ENCODE measurements around the gene SNED1.

The SNED1 gene

GRCh38 chr2:240987588-240987987, 10.8 kb upstream of the SNED1 start:
- peak in 5 of 42 donors; percentile 0 to 14 (median 6) for DNase-seq
- intact Hi-C loops (cut with DNase I): no loop called here

- DNase-seq: peak in 4 of 42 donors; percentile 1 to 9 (median 3)
- intact Hi-C loops (cut with DNase I): no loop called here
These were observed 10.3 kb upstream of the SNED1 start for GRCh38 chr2:240988146-240988545.

DNA sequence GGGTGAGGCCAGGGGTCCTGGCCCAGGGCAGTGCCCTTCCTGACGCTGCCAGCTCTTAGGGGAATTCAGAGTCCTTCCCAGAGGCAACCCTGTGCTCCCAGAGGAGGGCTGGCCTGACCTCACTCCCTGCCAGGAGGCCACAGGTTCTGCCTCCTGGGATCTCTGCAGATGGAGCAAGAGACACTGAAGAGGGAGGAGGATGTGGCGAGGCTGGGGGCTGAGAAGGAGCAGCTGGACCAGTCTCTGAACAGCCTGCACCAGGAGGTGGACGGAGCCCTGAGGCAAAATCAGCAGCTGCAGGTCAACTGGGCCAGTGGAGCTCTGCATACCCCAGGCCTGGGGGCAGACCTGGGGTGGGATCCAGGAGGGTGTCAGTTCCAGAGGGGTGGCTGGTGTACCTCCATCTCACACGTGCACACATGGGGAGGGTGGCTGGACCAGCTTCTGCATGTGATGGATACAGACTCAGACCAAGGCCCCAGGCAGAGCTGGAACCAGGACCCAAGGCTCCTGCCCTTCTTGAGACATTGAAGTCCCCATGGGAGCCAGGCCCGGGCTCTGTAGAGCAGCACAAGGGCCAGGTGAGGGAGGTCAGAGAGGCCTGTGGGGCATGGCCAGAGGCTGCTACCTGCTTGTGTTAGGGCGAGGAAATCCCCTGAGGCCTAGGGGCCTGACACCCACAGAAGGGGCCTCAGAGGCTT, 9.7 kb upstream of the SNED1 start:
- intact Hi-C loops (cut with DNase I): no loop called here
- peak in 7 of 42 donors; percentile 1 to 22 (median 4) for DNase-seq

DNA sequence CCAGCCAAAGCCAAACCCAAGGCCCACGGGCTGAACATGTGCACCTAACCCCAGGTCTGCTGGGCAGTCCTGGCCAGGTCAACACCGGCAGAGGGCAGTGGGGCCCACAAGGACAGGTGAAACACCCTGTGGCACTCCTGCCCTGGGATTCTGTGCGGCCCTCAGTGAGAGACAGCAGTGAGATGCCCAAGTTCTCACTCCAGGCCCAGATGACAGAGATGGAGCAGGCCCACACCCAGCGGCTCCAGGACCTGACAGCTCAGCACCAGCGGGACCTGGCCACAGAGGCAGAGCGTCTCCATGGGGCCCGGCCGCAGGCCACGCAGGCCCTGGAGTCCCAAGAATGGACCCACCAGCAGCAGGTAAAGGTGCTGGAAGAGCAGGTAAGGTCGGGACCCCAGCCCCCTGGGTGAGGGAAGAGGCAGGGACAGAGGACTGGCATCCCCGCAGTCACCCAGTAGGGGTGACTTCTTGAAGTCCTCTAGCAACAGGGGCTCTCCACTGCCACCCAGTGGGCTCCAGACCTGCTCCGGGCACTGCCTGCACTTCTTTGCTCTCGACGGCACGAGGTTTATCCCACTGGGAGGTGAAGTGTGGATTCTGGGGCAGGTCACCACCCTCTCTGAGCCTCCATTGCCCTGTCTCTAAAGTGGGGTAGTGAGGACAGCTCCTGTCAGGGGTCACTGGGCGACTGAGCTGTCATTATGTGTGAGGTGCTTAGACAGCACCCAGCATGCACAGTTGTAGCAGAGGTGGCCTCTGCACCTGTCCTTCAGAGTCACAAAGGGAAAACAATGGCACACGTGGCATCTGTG, 8.8 kb upstream of the SNED1 start:
- DNase-seq: peak in 9 of 42 donors; percentile 6 to 41 (median 14)
- intact Hi-C loops (cut with DNase I): no loop called here

DNA sequence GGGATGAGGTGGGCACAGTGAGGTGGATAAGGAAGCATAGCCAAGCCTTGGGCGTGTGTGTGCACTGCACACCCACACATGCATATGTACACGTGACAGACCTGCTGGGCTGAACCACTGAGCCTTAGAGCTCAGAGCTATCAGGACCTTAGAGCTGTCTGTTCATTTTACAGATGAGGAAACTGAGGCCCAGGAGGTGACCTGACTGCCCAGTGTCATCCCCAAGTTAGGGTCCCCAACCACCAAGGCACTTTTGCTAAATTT, 8.2 kb upstream of the SNED1 start:
- peak in 4 of 42 donors; percentile 4 to 11 (median 5) for DNase-seq
- intact Hi-C loops (cut with DNase I): no loop called here

GRCh38 chr2:240990726-240991377, 7.6 kb upstream of the SNED1 start:
- peak in 12 of 42 donors; percentile 1 to 36 (median 10) for DNase-seq
- intact Hi-C loops (cut with DNase I): no loop called here

GRCh38 chr2:240991378-240992263, 6.8 kb upstream of the SNED1 start:
- peak in 25 of 42 donors; percentile 7 to 75 (median 36) for DNase-seq
- intact Hi-C loops (cut with DNase I): no loop called here

GRCh38 chr2:240992572-240993291, 5.7 kb upstream of the SNED1 start:
- intact Hi-C loops (cut with DNase I): no loop called here

DNA sequence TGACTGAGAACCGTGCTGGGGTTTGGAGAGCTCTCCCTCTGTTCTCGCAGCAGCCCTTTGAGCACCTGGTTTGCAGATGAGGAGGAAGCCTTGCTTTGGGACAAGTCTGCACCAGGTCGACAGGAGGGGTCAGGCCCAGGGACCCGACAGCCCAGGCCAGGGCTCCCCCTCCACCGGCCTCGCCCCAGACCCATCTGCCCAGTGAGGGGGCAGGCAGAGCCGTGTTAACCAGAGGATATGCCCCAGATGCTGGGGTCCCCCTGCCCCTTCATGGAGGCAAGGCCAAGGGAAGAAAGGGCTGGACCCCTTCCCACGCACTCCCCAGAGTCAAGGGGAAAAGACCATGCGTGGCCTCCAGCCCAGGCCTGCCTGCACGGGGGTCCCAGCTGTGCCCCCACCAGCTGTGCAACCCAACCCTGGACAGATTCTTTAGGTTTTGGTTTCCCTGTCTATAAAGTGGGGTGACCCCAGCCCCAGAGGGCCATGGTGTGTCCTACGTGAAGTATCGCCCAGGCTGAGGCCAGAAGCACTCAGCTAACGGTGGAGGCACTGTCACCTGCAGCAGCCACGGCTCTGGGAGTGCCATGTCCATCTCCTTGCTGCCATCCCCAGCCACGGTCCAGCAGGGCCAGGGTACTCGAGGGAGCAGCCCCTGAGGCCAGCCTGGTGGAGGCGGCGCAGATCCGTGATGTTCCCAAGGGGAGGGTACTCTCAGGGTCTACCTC, 4.8 kb upstream of the SNED1 start:
- intact Hi-C loops (cut with DNase I): no loop called here
- peak in 14 of 42 donors; percentile 0 to 40 (median 6) for DNase-seq

More at GRCh38 chr2:240992572-240993291, 5.7 kb upstream of the SNED1 start:
- DNase-seq: peak in 18 of 42 donors; percentile 1 to 53 (median 33)

GRCh38 chr2:240994171-240994896, 4.1 kb upstream of the SNED1 start:
- intact Hi-C loops (cut with DNase I): no loop called here
- DNase-seq: peak in 8 of 42 donors; percentile 1 to 26 (median 7)

DNA sequence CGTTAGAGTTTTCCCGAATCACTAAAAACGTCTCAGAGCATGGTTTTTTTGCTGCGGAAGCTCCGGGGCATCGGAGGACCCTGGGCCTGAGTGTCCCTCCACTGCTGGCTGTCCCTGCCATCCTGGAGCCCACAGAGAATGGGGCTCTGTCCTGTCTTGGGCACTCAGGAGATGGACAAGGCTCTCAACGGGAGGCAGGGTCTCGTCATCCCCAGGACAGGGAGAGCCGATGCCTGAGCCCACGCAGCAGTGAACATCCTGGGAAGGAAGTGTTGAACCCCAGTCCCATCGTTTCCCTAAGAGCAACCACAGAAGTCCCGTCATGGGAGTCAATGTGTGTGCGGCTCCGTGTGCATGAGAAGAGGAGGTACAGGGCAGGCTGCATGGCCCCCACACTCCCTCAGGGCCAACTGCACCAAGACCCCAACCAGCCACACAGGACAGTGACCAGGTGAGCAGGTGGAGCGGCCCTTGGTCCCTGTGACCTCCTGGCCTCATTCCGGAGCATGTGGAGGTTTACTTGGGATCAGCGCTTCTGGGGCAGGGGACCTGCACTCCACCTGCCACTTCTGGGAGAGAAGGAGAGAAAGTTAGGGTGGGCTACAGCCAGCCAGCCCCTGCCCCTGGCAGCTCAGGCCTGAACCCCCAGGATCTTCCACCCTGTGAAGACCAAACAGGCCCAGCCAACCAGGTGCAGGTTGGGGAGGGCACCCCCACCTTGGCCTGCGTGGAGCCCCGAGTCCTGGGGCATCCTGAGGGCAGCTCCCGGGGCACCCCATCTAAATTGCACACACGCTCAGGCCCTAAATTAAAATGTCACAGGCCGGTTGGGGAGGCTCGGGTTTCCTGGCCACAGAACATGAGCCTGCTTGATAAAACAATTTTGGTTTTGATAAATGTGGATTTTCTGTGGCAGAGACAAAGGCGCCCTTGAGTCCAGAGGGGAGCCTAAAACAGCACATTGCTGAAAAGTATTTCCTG, 3.1 kb upstream of the SNED1 start:
- DNase-seq: peak in 9 of 42 donors; percentile 0 to 37 (median 7)
- intact Hi-C loops (cut with DNase I): no loop called here

DNA sequence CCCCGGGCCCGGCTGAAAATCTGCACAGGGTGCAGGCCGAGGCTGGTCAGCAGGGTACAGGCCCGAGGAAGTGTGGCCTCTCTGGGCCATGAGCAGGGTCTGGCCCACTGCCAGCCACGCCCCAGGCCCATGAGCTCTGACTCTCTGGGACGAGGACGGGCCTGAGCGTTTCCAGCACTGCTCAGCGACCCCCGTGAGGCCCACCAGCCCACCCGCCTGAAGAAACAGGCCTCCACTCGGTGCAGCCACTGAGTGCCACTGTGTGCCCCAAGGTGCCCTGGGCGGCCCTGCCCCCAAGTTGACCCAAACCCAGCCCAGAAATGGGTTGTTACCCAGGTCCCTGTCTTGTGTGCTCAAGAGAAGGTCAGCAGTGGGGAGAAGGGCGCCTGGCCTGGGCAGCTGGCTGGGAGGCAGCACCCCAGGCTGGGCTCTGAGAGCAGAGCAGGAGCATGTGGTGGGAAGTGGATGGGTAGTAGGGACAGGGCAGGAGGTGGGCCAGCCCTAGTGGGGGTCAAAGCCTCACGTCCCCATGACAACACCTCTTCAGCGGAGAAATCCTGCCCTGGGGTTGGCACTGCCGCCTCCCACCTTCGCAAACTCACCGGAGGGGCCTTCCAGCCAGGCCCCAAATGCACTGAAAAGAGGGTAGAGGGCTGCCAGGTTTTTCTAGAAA, 2.1 kb upstream of the SNED1 start:
- peak in 12 of 42 donors; percentile 1 to 40 (median 6) for DNase-seq
- intact Hi-C loops (cut with DNase I): no loop called here

- DNase-seq: peak in 11 of 42 donors; percentile 3 to 32 (median 7)
These were observed 1.6 kb upstream of the SNED1 start for GRCh38 chr2:240996834-240997140.

DNA sequence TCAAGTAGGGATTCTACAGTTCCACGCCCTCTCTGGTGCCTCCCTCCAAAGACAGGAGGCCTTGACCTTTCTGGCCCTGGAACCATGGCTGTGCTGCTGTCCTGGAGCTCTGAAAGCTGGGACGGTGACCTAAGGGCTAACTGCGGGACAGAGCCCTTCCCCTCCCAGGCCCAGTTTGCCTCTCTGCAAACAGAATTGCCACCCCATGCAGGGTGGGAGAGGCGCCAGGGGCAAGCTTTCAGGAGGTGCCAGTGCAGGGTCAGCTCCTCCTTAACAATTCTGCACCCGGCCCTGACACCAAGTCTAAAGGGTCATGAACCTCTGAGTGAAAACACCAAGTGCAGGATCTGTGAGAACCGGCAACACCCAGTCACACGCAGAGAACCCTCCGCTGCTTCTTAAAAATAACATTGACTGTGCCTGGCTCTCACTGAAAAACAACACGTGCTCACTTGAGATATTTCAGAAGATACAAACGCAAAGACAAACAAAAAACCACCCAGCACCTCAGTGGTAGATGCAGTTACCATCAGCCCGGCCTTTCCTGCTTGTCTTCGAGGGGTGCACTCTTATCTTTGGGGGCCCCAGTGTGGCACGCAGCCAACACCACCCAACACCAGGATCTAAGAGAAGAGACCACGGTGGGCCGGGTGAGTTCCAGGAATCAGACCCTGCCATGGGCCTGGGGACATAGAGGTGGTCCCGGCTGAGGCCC, 1.1 kb upstream of the SNED1 start:
- intact Hi-C loops (cut with DNase I): no loop called here
- peak in 16 of 42 donors; percentile 2 to 35 (median 13) for DNase-seq

More at GRCh38 chr2:240996834-240997140, 1.6 kb upstream of the SNED1 start:
- intact Hi-C loops (cut with DNase I): no loop called here

DNA sequence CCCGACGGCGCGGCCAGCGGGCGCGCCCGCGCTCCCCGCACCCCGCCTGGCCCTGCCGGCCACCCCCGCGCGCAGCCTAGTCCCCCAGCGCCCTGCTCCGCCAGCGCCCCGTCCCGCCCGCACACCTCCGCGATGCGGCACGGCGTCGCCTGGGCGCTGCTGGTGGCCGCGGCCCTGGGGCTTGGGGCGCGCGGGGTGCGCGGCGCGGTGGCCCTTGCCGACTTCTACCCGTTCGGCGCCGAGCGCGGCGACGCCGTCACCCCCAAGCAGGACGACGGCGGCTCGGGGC, 232 bp downstream of the SNED1 start:
- intact Hi-C loops (cut with DNase I): no loop called here
- peak in 1 of 42 donors; percentile 28 for DNase-seq

Measured in head of caudate nucleus (tissue), 42 donors.